Uterus (tissue), 2 donors: ENCODE results near the gene GRAMD1A.

ENCODE experiments used
- CTCF ChIP-seq, 4 experiments: fragments of 200-600 bp in 2 of 4; fragments of 450-650 bp in 2 of 4; sonication (generic) in 2 of 4; IDR thresholded peaks; one replicate each; pipeline ENCODE4 v1.5.1; 2016 to 2019; ENCODE audit warnings: antibody characterized with exemption in 4 of 4, mild to moderate bottlenecking in 2 of 4, moderate library complexity in 1 of 4
- POLR2A ChIP-seq, 2 donors: fragments of 450-650 bp; IDR thresholded peaks; one replicate each; pipeline ENCODE4 v1.6.1; 2016; ENCODE audit warnings: antibody characterized with exemption in 2 of 2, mild to moderate bottlenecking in 1 of 2, moderate library complexity in 1 of 2

- TF ChIP-seq CTCF (IDR thresholded peaks at IDR 0.05) (no peak), POLR2A (IDR thresholded peaks at IDR 0.05) (no peak)
These were observed 26.3 kb downstream of the GRAMD1A start for GRCh38 chr19:35026418-35026817.
